T1000 (cell line): ENCODE data around the gene EMC9.

ENCODE experiments used
- DNase-seq: peaks from one replicate; lab custom pipeline; 2025; ENCODE audit warnings: mixed read lengths; lab: John Stamatoyannopoulos, UW

Gene EMC9

DNA sequence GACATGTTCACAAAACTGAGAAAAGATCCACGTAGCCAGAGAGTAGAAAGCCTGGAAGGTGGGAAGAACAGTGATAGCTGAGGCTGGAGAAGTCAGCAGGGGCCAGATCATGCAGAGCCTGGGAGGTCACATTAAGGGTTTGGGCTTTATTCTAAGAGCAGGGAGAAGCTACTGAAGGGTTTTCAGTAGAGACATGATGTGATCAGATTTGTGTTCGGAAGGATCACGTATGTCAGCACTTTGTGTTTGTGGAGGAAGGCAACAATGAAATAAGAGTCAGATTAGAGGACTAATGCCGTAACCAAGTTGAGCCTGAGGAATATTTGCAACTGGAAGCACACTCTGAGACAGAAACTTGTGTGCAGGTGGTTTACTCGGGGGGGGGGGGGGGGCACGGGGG, 51.5 kb downstream of the EMC9 start:
- DNase-seq = no peak
